ENCODE results near the gene ALDH4A1. TPM values are rescaled to one million over a fixed set of nuclear protein-coding genes. Genes with fewer than 3 reads are reported as not detected.

ALDH4A1 gene
- total and polyA plus RNA-seq, 8 donors = 3.5 to 16.0 (median 8.6) TPM

DNA sequence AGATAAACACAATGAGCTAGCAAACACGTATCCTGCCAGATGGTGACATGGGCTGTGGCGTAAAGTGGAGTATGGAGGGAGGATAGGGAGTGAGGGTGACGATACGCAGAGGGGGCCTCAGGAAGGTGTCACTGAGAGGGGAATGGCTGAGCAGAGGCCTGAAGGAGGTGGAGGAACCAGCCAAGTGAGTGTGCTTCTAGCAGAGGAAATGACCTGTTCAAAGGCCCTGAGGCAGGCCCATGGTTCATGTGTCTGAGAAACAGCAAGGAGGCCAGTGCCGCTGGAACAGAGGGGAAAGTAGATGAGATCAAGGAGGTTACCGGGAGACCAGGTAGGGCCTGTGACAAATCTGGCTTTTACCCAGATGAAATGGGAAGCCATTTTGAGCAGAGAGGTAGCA is 78.9 kb downstream of the ALDH4A1 start:
- no peak overlapping the region for H3K4me3 ChIP-seq
- peaks cover 0 to 58% (median 32%) of the 10 kb centered on the region in 3 donors for H3K27me3 ChIP-seq
- H3K27ac ChIP-seq = no peak overlapping the region
- H3K36me3 ChIP-seq = no peaks in the 10 kb centered on the region
- TF ChIP-seq POLR2AphosphoS5 (IDR thresholded peaks at IDR 0.05) (no peak), EP300 (IDR thresholded peaks at IDR 0.05) (no peak), POLR2A (IDR thresholded peaks at IDR 0.05) (no peak)
- TF ChIP-seq, protein P1, sequence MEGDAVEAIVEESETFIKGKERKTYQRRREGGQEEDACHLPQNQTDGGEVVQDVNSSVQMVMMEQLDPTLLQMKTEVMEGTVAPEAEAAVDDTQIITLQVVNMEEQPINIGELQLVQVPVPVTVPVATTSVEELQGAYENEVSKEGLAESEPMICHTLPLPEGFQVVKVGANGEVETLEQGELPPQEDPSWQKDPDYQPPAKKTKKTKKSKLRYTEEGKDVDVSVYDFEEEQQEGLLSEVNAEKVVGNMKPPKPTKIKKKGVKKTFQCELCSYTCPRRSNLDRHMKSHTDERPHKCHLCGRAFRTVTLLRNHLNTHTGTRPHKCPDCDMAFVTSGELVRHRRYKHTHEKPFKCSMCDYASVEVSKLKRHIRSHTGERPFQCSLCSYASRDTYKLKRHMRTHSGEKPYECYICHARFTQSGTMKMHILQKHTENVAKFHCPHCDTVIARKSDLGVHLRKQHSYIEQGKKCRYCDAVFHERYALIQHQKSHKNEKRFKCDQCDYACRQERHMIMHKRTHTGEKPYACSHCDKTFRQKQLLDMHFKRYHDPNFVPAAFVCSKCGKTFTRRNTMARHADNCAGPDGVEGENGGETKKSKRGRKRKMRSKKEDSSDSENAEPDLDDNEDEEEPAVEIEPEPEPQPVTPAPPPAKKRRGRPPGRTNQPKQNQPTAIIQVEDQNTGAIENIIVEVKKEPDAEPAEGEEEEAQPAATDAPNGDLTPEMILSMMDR (IDR thresholded peaks at IDR 0.05) = no peak
- peaks cover 0 to 6% (median 0%) of the 10 kb centered on the region in 4 donors for H3K4me1 ChIP-seq
- intact Hi-C loops (cut with DNase I; ENCODE audit: low total_unique reads) = loop anchor here (5.0 kb wide), 1 partner anchor 226 kb away; no protein-coding TSS in a partner anchor
- no peak for DNase-seq
- peaks cover 0 to 11% (median under 1%) of the 10 kb centered on the region in 4 donors for H3K9me3 ChIP-seq
- 85 to 90% (median 86%) methylated on average over 6 of the region's 6 CpGs for WGBS, 5 donors

Small RNA genes within 50 kb of the gene (small RNA-seq; reads per million reads assigned to genes)
- gene MIR1290 (0 reads per million in 4 donors), gene MIR4695 (0 reads per million in 4 donors)

Other genes starting within 250 kb of the ALDH4A1 start
- 1 to 10 TPM in 1 of 5 donors, not detected in 4; 9.9 TPM for gene TAS1R2, start 42.9 kb downstream of the ALDH4A1 start, total RNA-seq
- not detected for gene TAS1R2, start 42.9 kb downstream of the ALDH4A1 start, polyA plus RNA-seq
- 10 to 100 TPM in 2 of 5 donors, 1 to 10 TPM in 2, under 1 TPM in 1; 0.58 to 47.8 (median 7.7) TPM for gene IFFO2, start 54.1 kb upstream of the ALDH4A1 start, total RNA-seq
- 1 to 10 TPM in 2 of 3 donors, under 1 TPM in 1; 0.92 to 5.1 (median 3.4) TPM for gene IFFO2, start 54.1 kb upstream of the ALDH4A1 start, polyA plus RNA-seq

Data from stomach (tissue), 9 donors.